ENCODE results near the gene LMF1.
"Not testable (repeated sequence)": the region's sequence is repeated elsewhere in the genome, so short reads cannot be mapped to it uniquely, and the experiment has no call there.

Gene LMF1

GRCh38 chr16:841455-842060, 129.2 kb downstream of the LMF1 start:
- Histone ChIP-seq H3K9ac (ENCODE audit: low read depth, low read length) (no peak overlapping the region), H3K27ac (ENCODE audit: low read length) (no peak overlapping the region), H3K9me3 (ENCODE audit: insufficient read depth, low read depth, low read length) (peaks cover 4% of the 10 kb centered on the region; the same call in 1 of the 2 replicates), H3K27me3 (ENCODE audit: insufficient read depth, low read length) (no peaks in the 10 kb centered on the region), H3K36me3 (ENCODE audit: insufficient read depth, low read depth, low read length) (no peaks in the 10 kb centered on the region), H3K4me1 (ENCODE audit: insufficient read depth, low read length) (no peaks in the 10 kb centered on the region), H3K4me3 (ENCODE audit: low read length) (no peak overlapping the region)

GRCh38 chr16:840561-841454, 130.0 kb downstream of the LMF1 start:
- Histone ChIP-seq H3K4me3 (ENCODE audit: low read length) (no peak overlapping the region), H3K27me3 (ENCODE audit: insufficient read depth, low read length) (no peaks in the 10 kb centered on the region), H3K36me3 (ENCODE audit: insufficient read depth, low read depth, low read length) (no peaks in the 10 kb centered on the region), H3K9ac (ENCODE audit: low read depth, low read length) (no peak overlapping the region), H3K27ac (ENCODE audit: low read length) (no peak overlapping the region), H3K9me3 (ENCODE audit: insufficient read depth, low read depth, low read length) (peaks cover 12% of the 10 kb centered on the region), H3K4me1 (ENCODE audit: insufficient read depth, low read length) (no peaks in the 10 kb centered on the region)

GRCh38 chr16:839643-840408, 131.0 kb downstream of the LMF1 start:
- Histone ChIP-seq H3K27ac (ENCODE audit: low read length) (no peak overlapping the region), H3K4me3 (ENCODE audit: low read length) (no peak overlapping the region), H3K9me3 (ENCODE audit: insufficient read depth, low read depth, low read length) (peaks cover 16% of the 10 kb centered on the region), H3K4me1 (ENCODE audit: insufficient read depth, low read length) (no peaks in the 10 kb centered on the region), H3K9ac (ENCODE audit: low read depth, low read length) (no peak overlapping the region), H3K36me3 (ENCODE audit: insufficient read depth, low read depth, low read length) (no peaks in the 10 kb centered on the region), H3K27me3 (ENCODE audit: insufficient read depth, low read length) (no peaks in the 10 kb centered on the region)

- no peaks in the 10 kb centered on the region for H3K27me3 ChIP-seq (ENCODE audit: insufficient read depth, low read length)
- H3K4me1 ChIP-seq (ENCODE audit: insufficient read depth, low read length), result no peaks in the 10 kb centered on the region
- H3K36me3 ChIP-seq (ENCODE audit: insufficient read depth, low read depth, low read length), result no peaks in the 10 kb centered on the region
- H3K27ac ChIP-seq (ENCODE audit: low read length), result no peak overlapping the region
- no peak overlapping the region for H3K9ac ChIP-seq (ENCODE audit: low read depth, low read length)
- no peak overlapping the region for H3K4me3 ChIP-seq (ENCODE audit: low read length)
- H3K9me3 ChIP-seq (ENCODE audit: insufficient read depth, low read depth, low read length), result peaks cover 16% of the 10 kb centered on the region
Measured at GRCh38 chr16:838741-839140, 132.0 kb downstream of the LMF1 start.

- not testable (repeated sequence) for H3K4me1 ChIP-seq (ENCODE audit: insufficient read depth, low read length); H3K27ac ChIP-seq (ENCODE audit: low read length); H3K27me3 ChIP-seq (ENCODE audit: insufficient read depth, low read length); H3K36me3 ChIP-seq (ENCODE audit: insufficient read depth, low read depth, low read length); H3K4me3 ChIP-seq (ENCODE audit: low read length); H3K9ac ChIP-seq (ENCODE audit: low read depth, low read length)
- H3K9me3 ChIP-seq (ENCODE audit: insufficient read depth, low read depth, low read length), result peaks cover 16% of the 10 kb centered on the region
Measured at GRCh38 chr16:836822-837221, 134.0 kb downstream of the LMF1 start.

- Histone ChIP-seq H3K4me1 (ENCODE audit: insufficient read depth, low read length) (no peaks in the 10 kb centered on the region), H3K36me3 (ENCODE audit: insufficient read depth, low read depth, low read length) (no peaks in the 10 kb centered on the region), H3K27ac (ENCODE audit: low read length) (no peak overlapping the region), H3K9me3 (ENCODE audit: insufficient read depth, low read depth, low read length) (peaks cover 16% of the 10 kb centered on the region), H3K27me3 (ENCODE audit: insufficient read depth, low read length) (no peaks in the 10 kb centered on the region), H3K9ac (ENCODE audit: low read depth, low read length) (no peak overlapping the region), H3K4me3 (ENCODE audit: low read length) (no peak overlapping the region)
Measured at GRCh38 chr16:836221-836620, 134.6 kb downstream of the LMF1 start.

GRCh38 chr16:835373-835772, 135.4 kb downstream of the LMF1 start:
- no peak overlapping the region for H3K4me3 ChIP-seq (ENCODE audit: low read length)
- no peak overlapping the region for H3K9ac ChIP-seq (ENCODE audit: low read depth, low read length)
- H3K4me1 ChIP-seq (ENCODE audit: insufficient read depth, low read length), result no peaks in the 10 kb centered on the region
- H3K27me3 ChIP-seq (ENCODE audit: insufficient read depth, low read length), result no peaks in the 10 kb centered on the region
- H3K27ac ChIP-seq (ENCODE audit: low read length), result no peak overlapping the region
- H3K9me3 ChIP-seq (ENCODE audit: insufficient read depth, low read depth, low read length), result peaks cover 16% of the 10 kb centered on the region
- H3K36me3 ChIP-seq (ENCODE audit: insufficient read depth, low read depth, low read length), result no peaks in the 10 kb centered on the region

DNA sequence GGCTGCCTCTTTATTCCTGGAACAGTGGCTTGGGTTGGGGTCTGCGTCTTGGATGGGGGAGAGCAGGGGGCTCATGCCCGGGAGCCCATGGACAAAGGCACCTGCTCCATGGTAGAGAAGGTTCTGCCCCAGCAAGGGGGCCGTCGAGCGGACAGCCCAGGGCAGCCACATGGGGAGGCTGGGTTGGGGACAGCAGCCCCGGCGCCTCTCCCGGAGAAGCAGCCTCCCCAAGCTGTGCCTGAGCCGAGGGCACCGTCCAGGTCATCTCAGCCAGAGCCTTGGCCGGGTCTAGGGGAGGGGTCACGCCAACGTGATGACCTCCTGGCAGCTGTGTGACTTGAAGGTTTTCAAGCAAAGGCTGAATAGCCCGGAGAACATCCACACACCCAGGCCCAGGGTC, 137.4 kb downstream of the LMF1 start:
- no peaks in the 10 kb centered on the region for H3K36me3 ChIP-seq (ENCODE audit: insufficient read depth, low read depth, low read length)
- no peaks in the 10 kb centered on the region for H3K4me1 ChIP-seq (ENCODE audit: insufficient read depth, low read length)
- H3K4me3 ChIP-seq (ENCODE audit: low read length), result no peak overlapping the region
- no peak overlapping the region for H3K9ac ChIP-seq (ENCODE audit: low read depth, low read length)
- peaks cover 16% of the 10 kb centered on the region for H3K9me3 ChIP-seq (ENCODE audit: insufficient read depth, low read depth, low read length)
- H3K27ac ChIP-seq (ENCODE audit: low read length), result no peak overlapping the region
- no peaks in the 10 kb centered on the region for H3K27me3 ChIP-seq (ENCODE audit: insufficient read depth, low read length)

DNA sequence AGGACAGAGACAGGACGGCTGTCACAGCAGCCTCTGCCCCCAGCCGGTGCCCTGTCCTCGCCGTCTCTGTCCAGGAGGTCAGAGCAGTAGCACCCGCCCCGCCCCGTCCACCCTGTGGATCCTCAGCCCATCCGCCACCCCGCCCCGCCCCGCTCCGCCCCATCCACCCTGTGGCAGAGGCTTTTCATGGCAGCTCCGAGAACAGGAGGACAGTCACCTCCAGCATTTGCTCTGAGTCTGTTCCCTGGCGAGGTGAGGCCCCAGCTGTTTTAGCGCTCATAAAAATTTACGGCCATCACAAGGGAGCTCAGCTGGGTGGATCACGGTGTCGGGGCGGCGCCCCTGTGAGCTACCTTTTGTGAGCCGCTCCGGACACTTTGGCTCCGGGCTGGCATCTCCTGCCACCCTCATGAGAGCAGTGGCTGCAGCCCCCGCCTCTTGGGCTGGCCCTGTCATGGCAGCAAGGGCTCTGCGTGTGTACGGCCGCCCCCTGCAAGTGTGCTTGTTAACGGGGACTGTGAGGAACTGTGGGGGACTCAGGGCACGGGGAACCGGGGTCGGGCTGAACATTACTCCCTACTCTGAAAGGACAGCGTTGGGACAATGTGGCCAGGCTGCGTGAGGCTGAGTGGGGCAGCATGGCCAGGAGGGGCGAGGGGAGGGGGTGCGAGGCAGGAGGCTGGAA, 138.0 kb downstream of the LMF1 start:
- H3K27me3 ChIP-seq (ENCODE audit: insufficient read depth, low read length), result no peaks in the 10 kb centered on the region
- no peaks in the 10 kb centered on the region for H3K36me3 ChIP-seq (ENCODE audit: insufficient read depth, low read depth, low read length)
- no peak overlapping the region for H3K9ac ChIP-seq (ENCODE audit: low read depth, low read length)
- H3K4me3 ChIP-seq (ENCODE audit: low read length), result no peak overlapping the region
- H3K4me1 ChIP-seq (ENCODE audit: insufficient read depth, low read length), result no peaks in the 10 kb centered on the region
- H3K9me3 ChIP-seq (ENCODE audit: insufficient read depth, low read depth, low read length), result peaks cover 16% of the 10 kb centered on the region
- no peak overlapping the region for H3K27ac ChIP-seq (ENCODE audit: low read length)

DNA sequence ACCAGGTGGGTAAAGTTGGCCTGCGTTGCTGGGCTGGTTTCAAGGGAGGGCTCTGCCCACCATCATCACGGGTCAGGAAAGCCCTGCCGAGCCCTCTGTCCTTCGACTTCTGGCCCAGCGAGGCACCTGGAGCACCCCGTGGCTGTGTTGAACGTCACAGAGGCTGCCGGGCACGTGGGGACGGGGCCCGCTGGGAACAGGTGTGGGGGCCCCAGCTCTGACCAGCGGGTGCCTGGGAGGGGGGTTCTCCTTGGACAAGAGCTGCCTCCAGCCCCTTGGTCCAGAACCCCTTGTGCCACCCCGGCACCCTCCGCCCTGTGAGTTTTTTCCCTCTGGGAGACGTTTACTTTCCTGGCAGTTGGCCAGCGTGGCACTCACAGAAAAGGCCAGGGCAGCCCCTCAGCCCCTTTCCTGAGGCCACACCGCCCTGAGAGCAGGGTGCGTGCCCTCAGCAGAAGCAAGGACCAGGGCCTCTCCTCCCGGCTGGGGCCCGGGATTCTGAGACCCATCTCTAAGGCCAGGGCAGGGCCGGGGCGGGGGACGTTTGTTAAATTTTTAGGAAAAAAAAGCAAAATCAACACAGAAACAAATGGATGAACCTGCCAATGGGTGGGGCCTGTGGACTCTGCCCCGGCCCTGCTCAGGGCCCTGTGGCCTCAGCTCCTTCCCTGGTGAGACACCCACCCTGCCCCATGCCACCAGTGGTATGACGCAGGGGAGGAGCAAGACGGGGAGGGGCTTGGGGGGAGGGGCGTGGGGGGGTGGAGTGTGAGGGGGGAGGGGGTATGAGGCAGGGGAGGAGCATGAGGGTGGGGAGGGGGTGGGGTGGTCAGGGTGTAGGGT, 139.0 kb downstream of the LMF1 start:
- Histone ChIP-seq H3K27me3 (ENCODE audit: insufficient read depth, low read length) (no peaks in the 10 kb centered on the region), H3K27ac (ENCODE audit: low read length) (no peak overlapping the region)

More for the DNA sequence above, 139.0 kb downstream of the LMF1 start:
- Histone ChIP-seq H3K4me3 (ENCODE audit: low read length) (no peak overlapping the region), H3K9ac (ENCODE audit: low read depth, low read length) (no peak overlapping the region), H3K9me3 (ENCODE audit: insufficient read depth, low read depth, low read length) (peaks cover 13% of the 10 kb centered on the region), H3K4me1 (ENCODE audit: insufficient read depth, low read length) (no peaks in the 10 kb centered on the region), H3K36me3 (ENCODE audit: insufficient read depth, low read depth, low read length) (no peaks in the 10 kb centered on the region)
